SH-SY5Y (cell line): ENCODE results near the gene CYP4X1.

Experiments
- GATA2 ChIP-seq: IDR thresholded peaks from 2 replicates; pipeline ENCODE4 v1.6.1; 2011; ENCODE audit warnings: mild to moderate bottlenecking, low read depth, low read length
- GATA3 ChIP-seq: IDR thresholded peaks from 2 replicates; pipeline ENCODE4 v1.6.1; 2011; ENCODE audit warnings: low read depth, mild to moderate bottlenecking, low read length, moderate library complexity

GRCh38 chr1:47013293-47013692 is 10.2 kb upstream of the CYP4X1 start:
- TF ChIP-seq GATA2 (no peak), GATA3 (no peak)
